Neural cell (in vitro differentiated cells): ENCODE measurements around the gene CDC73.

Experiments used
- EP300 ChIP-seq: fragments of 450-650 bp; conservative IDR thresholded peaks from 2 replicates; pipeline ENCODE4 v1.6.1; 2014; ENCODE audit warnings: antibody characterized with exemption, mild to moderate bottlenecking, moderate library complexity; ENCODE audit not compliant: poor library complexity, severe bottlenecking
- EZH2 ChIP-seq: fragments of 200-600, 300-800 bp; shearing (Covaris generic), sonication (generic); IDR thresholded peaks from 2 replicates; pipeline ENCODE4 v1.6.1; 2014; ENCODE audit warnings: antibody characterized with exemption, low read length, borderline replicate concordance, mild to moderate bottlenecking; ENCODE audit not compliant: insufficient read depth, poor library complexity, severe bottlenecking
- POLR2AphosphoS5 ChIP-seq: IDR thresholded peaks from 2 replicates; pipeline ENCODE4 v1.6.1; 2012
- RAD21 ChIP-seq: fragments of 450-650 bp; conservative IDR thresholded peaks from 2 replicates; pipeline ENCODE4 v1.6.1; 2014; ENCODE audit warnings: antibody characterized with exemption, mild to moderate bottlenecking, moderate library complexity
- SMC3 ChIP-seq: fragments of 450-650 bp; conservative IDR thresholded peaks from 2 replicates; pipeline ENCODE4 v1.6.1; 2014; ENCODE audit warnings: antibody characterized with exemption, mild to moderate bottlenecking, moderate library complexity; ENCODE audit not compliant: poor library complexity
- TAF1 ChIP-seq: IDR thresholded peaks from 2 replicates; pipeline ENCODE4 v1.6.1; 2012; ENCODE audit warnings: low read depth
- TF ChIP-seq, protein P1 (sequence below): fragments of 450-650 bp; IDR thresholded peaks from 2 replicates; pipeline ENCODE4 v1.5.1; 2014; ENCODE audit warnings: antibody characterized with exemption, mild to moderate bottlenecking, moderate library complexity; ENCODE audit not compliant: poor library complexity, severe bottlenecking
- TF ChIP-seq, protein P2 (sequence below): IDR thresholded peaks from 2 replicates; pipeline ENCODE4 v1.6.1; 2012; ENCODE audit warnings: borderline replicate concordance

DNA sequence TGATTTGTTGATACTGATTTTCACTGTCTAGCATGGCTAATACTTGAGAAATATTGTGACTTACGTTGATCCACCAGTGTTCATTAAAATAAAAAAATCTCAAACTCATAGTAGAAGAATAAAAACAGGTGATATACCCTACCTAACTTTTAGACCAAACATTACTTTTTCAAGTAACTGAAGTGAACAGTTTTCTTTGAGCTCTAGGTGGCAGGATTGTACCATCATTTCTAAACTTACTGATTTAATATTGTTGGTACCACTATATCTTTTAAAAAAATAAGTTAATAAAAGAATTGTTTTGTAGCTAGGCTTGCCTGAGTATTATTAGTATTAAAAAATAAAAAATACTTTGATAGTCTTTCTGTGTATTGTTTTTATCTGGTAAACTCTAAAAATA lies 21.5 kb downstream of the CDC73 start:
- TF ChIP-seq, protein P1, sequence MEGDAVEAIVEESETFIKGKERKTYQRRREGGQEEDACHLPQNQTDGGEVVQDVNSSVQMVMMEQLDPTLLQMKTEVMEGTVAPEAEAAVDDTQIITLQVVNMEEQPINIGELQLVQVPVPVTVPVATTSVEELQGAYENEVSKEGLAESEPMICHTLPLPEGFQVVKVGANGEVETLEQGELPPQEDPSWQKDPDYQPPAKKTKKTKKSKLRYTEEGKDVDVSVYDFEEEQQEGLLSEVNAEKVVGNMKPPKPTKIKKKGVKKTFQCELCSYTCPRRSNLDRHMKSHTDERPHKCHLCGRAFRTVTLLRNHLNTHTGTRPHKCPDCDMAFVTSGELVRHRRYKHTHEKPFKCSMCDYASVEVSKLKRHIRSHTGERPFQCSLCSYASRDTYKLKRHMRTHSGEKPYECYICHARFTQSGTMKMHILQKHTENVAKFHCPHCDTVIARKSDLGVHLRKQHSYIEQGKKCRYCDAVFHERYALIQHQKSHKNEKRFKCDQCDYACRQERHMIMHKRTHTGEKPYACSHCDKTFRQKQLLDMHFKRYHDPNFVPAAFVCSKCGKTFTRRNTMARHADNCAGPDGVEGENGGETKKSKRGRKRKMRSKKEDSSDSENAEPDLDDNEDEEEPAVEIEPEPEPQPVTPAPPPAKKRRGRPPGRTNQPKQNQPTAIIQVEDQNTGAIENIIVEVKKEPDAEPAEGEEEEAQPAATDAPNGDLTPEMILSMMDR, result peak; percentile 67
- TF ChIP-seq EZH2 (no peak), POLR2AphosphoS5 (no peak), TAF1 (no peak), EP300 (no peak), RAD21 (peak; percentile 67), SMC3 (peak; percentile 57)
- TF ChIP-seq, protein P2, sequence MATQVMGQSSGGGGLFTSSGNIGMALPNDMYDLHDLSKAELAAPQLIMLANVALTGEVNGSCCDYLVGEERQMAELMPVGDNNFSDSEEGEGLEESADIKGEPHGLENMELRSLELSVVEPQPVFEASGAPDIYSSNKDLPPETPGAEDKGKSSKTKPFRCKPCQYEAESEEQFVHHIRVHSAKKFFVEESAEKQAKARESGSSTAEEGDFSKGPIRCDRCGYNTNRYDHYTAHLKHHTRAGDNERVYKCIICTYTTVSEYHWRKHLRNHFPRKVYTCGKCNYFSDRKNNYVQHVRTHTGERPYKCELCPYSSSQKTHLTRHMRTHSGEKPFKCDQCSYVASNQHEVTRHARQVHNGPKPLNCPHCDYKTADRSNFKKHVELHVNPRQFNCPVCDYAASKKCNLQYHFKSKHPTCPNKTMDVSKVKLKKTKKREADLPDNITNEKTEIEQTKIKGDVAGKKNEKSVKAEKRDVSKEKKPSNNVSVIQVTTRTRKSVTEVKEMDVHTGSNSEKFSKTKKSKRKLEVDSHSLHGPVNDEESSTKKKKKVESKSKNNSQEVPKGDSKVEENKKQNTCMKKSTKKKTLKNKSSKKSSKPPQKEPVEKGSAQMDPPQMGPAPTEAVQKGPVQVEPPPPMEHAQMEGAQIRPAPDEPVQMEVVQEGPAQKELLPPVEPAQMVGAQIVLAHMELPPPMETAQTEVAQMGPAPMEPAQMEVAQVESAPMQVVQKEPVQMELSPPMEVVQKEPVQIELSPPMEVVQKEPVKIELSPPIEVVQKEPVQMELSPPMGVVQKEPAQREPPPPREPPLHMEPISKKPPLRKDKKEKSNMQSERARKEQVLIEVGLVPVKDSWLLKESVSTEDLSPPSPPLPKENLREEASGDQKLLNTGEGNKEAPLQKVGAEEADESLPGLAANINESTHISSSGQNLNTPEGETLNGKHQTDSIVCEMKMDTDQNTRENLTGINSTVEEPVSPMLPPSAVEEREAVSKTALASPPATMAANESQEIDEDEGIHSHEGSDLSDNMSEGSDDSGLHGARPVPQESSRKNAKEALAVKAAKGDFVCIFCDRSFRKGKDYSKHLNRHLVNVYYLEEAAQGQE, result no peak
